Endothelial cell of umbilical vein (primary cell): ENCODE data around the gene STK38L. TPM values are rescaled to one million over a fixed set of nuclear protein-coding genes. Genes with fewer than 3 reads are reported as not detected.

Experiments
- BruUV-seq: library from RNA; stranded (reverse); fragments of 400-500 nt; replicated peaks from 2 replicates; lab custom pipeline; 2021; lab: Mats Ljungman, UMichigan
- CTCF ChIA-PET: fragments of 300-600, 350-600 bp; sonication (Branson Sonifier 250); formaldehyde crosslinking; loops from one replicate; lab custom pipeline; 2021; ENCODE audit warnings: antibody characterized with exemption, inconsistent platforms; lab: Charles Lee
- POLR2A ChIA-PET: fragments of 300-600, 350-600 bp; sonication (Branson Sonifier 250); formaldehyde crosslinking; loops from one replicate; lab custom pipeline; 2021; ENCODE audit warnings: antibody characterized with exemption, inconsistent platforms; lab: Charles Lee
- DNase-seq: peaks from one replicate; pipeline ENCODE4 v3.0.0-alpha.2; 2011; ENCODE audit warnings: low read depth, low spot score
- FAIRE-seq: peaks from 2 replicates; lab custom pipeline; 2011; peaks lifted over from hg19 to GRCh38; lab: Jason Lieb, UNC
- H2AFZ ChIP-seq: 2 replicates; pipeline ENCODE4 v1.6.0; 2012; ENCODE audit warnings: low read depth, low read length, control low read depth, inconsistent platforms
- H3K27ac ChIP-seq: 2 replicates; pipeline ENCODE4 v1.5.1; 2011; ENCODE audit warnings: low read depth, mild to moderate bottlenecking, control low read depth, low read length, moderate library complexity; ENCODE audit not compliant: insufficient read depth
- H3K27me3 ChIP-seq, 2 experiments: 2 replicates each; pipeline versions ENCODE4 v1.6.0 to v1.6.1; 2011; ENCODE audit warnings: low read length in 2 of 2, mixed read lengths in 1 of 2; ENCODE audit not compliant: control insufficient read depth in 2 of 2, insufficient read depth in 2 of 2
- H3K36me3 ChIP-seq, 2 experiments: 2 replicates in 1 of 2; 3 replicates in 1 of 2; pipeline ENCODE4 v1.5.1; 2011; ENCODE audit warnings: low read length in 2 of 2, mild to moderate bottlenecking in 1 of 2, moderate library complexity in 1 of 2; ENCODE audit not compliant: control insufficient read depth in 2 of 2, insufficient read depth in 2 of 2; ENCODE audit errors: extremely low read depth in 1 of 2
- H3K4me1 ChIP-seq: 3 replicates; pipeline ENCODE4 v1.5.1; 2011; ENCODE audit warnings: mild to moderate bottlenecking, low read length; ENCODE audit not compliant: control insufficient read depth, insufficient read depth; ENCODE audit errors: extremely low read depth
- H3K4me2 ChIP-seq: 2 replicates; pipeline ENCODE4 v1.6.1; 2011; ENCODE audit warnings: low read length, control low read depth, mixed read lengths; ENCODE audit not compliant: insufficient read depth
- H3K4me3 ChIP-seq, 3 experiments: fragments of 200-600 bp in 1 of 3; sonication (generic), shearing (Covaris generic) in 1 of 3; replicated peaks in 1 of 3; 2 replicates each; pipeline ENCODE4 v1.5.1; 2011 to 2016; ENCODE audit warnings: control low read depth in 3 of 3, low read length in 3 of 3, mild to moderate bottlenecking in 2 of 3, inconsistent platforms in 1 of 3, low read depth in 1 of 3, moderate library complexity in 1 of 3; ENCODE audit not compliant: insufficient read depth in 1 of 3
- H3K79me2 ChIP-seq: 2 replicates; pipeline ENCODE4 v1.6.0; 2012; ENCODE audit warnings: low read length, inconsistent platforms; ENCODE audit not compliant: control insufficient read depth, insufficient read depth
- H3K9ac ChIP-seq: replicated peaks from 2 replicates; pipeline ENCODE3; 2011; ENCODE audit warnings: low read length, control low read depth; ENCODE audit not compliant: insufficient read depth; ENCODE audit errors: extremely low read depth
- H3K9me1 ChIP-seq: replicated peaks from 3 replicates; pipeline ENCODE4 v1.6.0; 2011; ENCODE audit warnings: mild to moderate bottlenecking, low read length; ENCODE audit not compliant: control insufficient read depth, insufficient read depth; ENCODE audit errors: extremely low read depth
- H3K9me3 ChIP-seq: replicated peaks from 2 replicates; pipeline ENCODE4 v1.5.1; 2012; ENCODE audit warnings: low read length, inconsistent platforms; ENCODE audit not compliant: control insufficient read depth, insufficient read depth
- H4K20me1 ChIP-seq: replicated peaks from 2 replicates; pipeline ENCODE3; 2011; ENCODE audit warnings: mild to moderate bottlenecking, low read length; ENCODE audit not compliant: control insufficient read depth, insufficient read depth; ENCODE audit errors: extremely low read depth
- EZH2 ChIP-seq: IDR thresholded peaks from 2 replicates; pipeline ENCODE4 v1.6.1; 2012; ENCODE audit warnings: borderline replicate concordance, low read depth, mild to moderate bottlenecking, moderate library complexity, low read length, inconsistent platforms; ENCODE audit not compliant: severe bottlenecking
- FOS ChIP-seq: IDR thresholded peaks from 2 replicates; pipeline ENCODE4 v1.6.1; 2011; ENCODE audit warnings: mild to moderate bottlenecking, low read length, moderate library complexity, borderline replicate concordance; ENCODE audit not compliant: insufficient read depth
- GATA2 ChIP-seq: IDR thresholded peaks from 2 replicates; pipeline ENCODE4 v1.7.0; 2011; ENCODE audit warnings: low read depth, mild to moderate bottlenecking, moderate library complexity, mixed read lengths, low read length; ENCODE audit not compliant: insufficient read length, insufficient read depth
- JUN ChIP-seq: IDR thresholded peaks from 2 replicates; pipeline ENCODE4 v1.6.1; 2011; ENCODE audit warnings: borderline replicate concordance, low read depth; ENCODE audit not compliant: insufficient read length, insufficient read depth
- MYC ChIP-seq: IDR thresholded peaks from one replicate; pipeline ENCODE4 v1.6.1; 2011; ENCODE audit warnings: mild to moderate bottlenecking, low read depth, low read length
- POLR2A ChIP-seq: IDR thresholded peaks from 2 replicates; pipeline ENCODE4 v1.6.1; 2012; ENCODE audit warnings: low read depth, mild to moderate bottlenecking, control low read depth, low read length
- POLR2AphosphoS5 ChIP-seq: IDR thresholded peaks from 2 replicates; pipeline ENCODE4 v1.6.1; 2012; ENCODE audit warnings: low read depth, mild to moderate bottlenecking, control low read depth, low read length, moderate library complexity; ENCODE audit not compliant: insufficient read depth
- dilution Hi-C: fragments of 300-500 bp; cut with MboI; formaldehyde crosslinking; loops from one replicate; pipeline ENCODE4 v1.15.0; 2019; ENCODE audit warnings: low sequenced_read_pairs; ENCODE audit not compliant: extremely low pct_ligation_motif_present
- intact Hi-C: fragments of 100-400 bp; cut with micrococcal nuclease; formaldehyde crosslinking; loops from one replicate; pipeline ENCODE4 v1.10.0; 2022
- polyA plus RNA-seq, 4 experiments: library from polyadenylated mRNA; depleted of rRNA in 3 of 4; stranded (reverse) in 3 of 4; unstranded in 1 of 4; fragments of >200 nt; gene quantifications; 2 replicates each; pipeline versions ENCODE4 v1.2.1 to v1.2.3, GENCODE V29; 2011 to 2012; ENCODE audit warnings: missing spikeins in 1 of 4
- total RNA-seq: library from RNA; stranded (reverse); gene quantifications from 2 replicates; pipeline ENCODE4 v1.2.3, GENCODE V29; 2021
- TF ChIP-seq, protein P1 (sequence below): IDR thresholded peaks from 2 replicates; pipeline ENCODE4 v1.6.1; 2011; ENCODE audit not compliant: insufficient read depth, insufficient read length
- TF ChIP-seq, protein P2 (sequence below), 2 donors: IDR thresholded peaks; 1 replicate in 1 of 2; 2 replicates in 1 of 2; pipeline ENCODE4 v1.5.1; 2011; ENCODE audit warnings: low read length in 2 of 2, mild to moderate bottlenecking in 2 of 2, moderate library complexity in 2 of 2, control low read depth in 1 of 2, inconsistent platforms in 1 of 2, low read depth in 1 of 2; ENCODE audit not compliant: insufficient read depth in 1 of 2; ENCODE audit errors: extremely low read depth in 1 of 2

STK38L gene
- total and polyA plus RNA-seq, 2 donors (not counting 3 experiments of a cell fraction or from before 2014, with no cell fraction given): 14.7 to 58.4 TPM

DNA sequence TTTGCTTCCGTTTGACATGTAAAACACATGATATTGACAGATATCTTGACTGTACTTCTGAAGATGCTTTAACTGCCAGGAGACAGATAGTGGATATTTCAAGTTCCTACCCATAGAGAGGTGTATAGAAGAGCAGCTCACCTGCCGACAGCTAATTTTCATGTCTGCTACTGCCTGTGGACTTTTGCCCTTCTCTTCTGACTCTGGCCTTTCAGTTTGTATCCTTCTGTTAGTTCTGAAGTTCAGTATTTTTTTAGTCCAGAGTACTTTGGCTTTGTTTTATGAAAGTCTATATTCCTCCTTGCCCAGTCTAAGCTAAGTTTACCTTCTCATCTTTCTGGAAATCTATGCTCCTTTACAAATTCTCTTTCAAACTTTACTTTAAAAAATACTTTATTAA is 30.8 kb upstream of the STK38L start:
- no peaks in the 10 kb centered on the region for H3K4me1 ChIP-seq
- DNase-seq (no peak), FAIRE-seq (no peak)
- intact Hi-C loops (no loop called here), dilution Hi-C loops (no loop called here)
- H2AFZ ChIP-seq: no peak overlapping the region
- POLR2A ChIA-PET: no interaction called here
- CTCF ChIA-PET: interaction anchor here (0.8 to 1.3 kb wide), 3 partner anchors 12 to 87 kb away, joined by 3 read pairs; no protein-coding TSS in a partner anchor
- no peaks in the 10 kb centered on the region for H3K9me1 ChIP-seq
- H3K9me3 ChIP-seq: no peaks in the 10 kb centered on the region
- no TSS peak for BruUV-seq
- no peaks in the 10 kb centered on the region for H4K20me1 ChIP-seq
- H3K27ac ChIP-seq: no peak overlapping the region
- H3K4me2 ChIP-seq: no peak overlapping the region
- no peaks in the 10 kb centered on the region for H3K36me3 ChIP-seq
- H3K4me3 ChIP-seq: no peak overlapping the region
- H3K27me3 ChIP-seq: no peaks in the 10 kb centered on the region
- H3K9ac ChIP-seq: no peak overlapping the region
- no peaks in the 10 kb centered on the region for H3K79me2 ChIP-seq
- no peak for TF ChIP-seq GATA2
- TF ChIP-seq POLR2AphosphoS5: no peak
- TF ChIP-seq, protein P1, sequence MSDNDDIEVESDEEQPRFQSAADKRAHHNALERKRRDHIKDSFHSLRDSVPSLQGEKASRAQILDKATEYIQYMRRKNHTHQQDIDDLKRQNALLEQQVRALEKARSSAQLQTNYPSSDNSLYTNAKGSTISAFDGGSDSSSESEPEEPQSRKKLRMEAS: no peak
- no peak for TF ChIP-seq EZH2
- no peak for TF ChIP-seq JUN
- TF ChIP-seq POLR2A: no peak
- no peak for TF ChIP-seq MYC
- TF ChIP-seq, protein P2, sequence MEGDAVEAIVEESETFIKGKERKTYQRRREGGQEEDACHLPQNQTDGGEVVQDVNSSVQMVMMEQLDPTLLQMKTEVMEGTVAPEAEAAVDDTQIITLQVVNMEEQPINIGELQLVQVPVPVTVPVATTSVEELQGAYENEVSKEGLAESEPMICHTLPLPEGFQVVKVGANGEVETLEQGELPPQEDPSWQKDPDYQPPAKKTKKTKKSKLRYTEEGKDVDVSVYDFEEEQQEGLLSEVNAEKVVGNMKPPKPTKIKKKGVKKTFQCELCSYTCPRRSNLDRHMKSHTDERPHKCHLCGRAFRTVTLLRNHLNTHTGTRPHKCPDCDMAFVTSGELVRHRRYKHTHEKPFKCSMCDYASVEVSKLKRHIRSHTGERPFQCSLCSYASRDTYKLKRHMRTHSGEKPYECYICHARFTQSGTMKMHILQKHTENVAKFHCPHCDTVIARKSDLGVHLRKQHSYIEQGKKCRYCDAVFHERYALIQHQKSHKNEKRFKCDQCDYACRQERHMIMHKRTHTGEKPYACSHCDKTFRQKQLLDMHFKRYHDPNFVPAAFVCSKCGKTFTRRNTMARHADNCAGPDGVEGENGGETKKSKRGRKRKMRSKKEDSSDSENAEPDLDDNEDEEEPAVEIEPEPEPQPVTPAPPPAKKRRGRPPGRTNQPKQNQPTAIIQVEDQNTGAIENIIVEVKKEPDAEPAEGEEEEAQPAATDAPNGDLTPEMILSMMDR (IDR thresholded peaks at IDR 0.05; ENCODE audit: extremely low read depth in 1 of 2, insufficient read depth in 1 of 2, low read depth in 1 of 2, low read length in 2 of 2): no peak
- TF ChIP-seq FOS: no peak
